Measurements from ENCODE around the gene UBE2F. TPM values are rescaled to one million over a fixed set of nuclear protein-coding genes. Genes with fewer than 3 reads are reported as not detected.
"Not testable (repeated sequence)": the region's sequence is repeated elsewhere in the genome, so short reads cannot be mapped to it uniquely, and the experiment has no call there.

Gene UBE2F
- polyA plus RNA-seq, 4 donors: 40.5 to 50.6 (median 45.8) TPM

DNA sequence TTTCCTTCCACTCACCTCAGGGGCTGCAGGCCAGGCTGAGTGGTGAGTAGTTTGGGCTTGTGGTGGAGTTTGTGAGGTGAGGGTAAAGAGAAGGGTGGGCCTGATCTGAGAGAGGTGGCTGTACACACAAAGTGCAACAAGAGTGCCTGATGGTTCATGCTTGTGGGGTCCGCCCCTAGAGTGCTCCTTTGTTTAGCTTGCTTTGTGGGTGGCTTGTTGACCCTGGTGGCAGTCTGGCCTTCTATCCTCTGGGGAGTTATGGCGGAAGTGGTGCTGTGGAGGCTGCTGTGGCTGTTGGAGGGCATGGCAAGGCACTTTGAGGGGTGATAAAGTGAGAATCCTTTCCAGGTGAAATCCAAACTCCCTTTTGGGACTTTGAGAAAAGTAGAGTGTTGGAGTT, 10.6 kb downstream of the UBE2F start:
- no peak for DNase-seq (ENCODE audit: low read depth in 4 of 4, low spot score in 3 of 4)

DNA sequence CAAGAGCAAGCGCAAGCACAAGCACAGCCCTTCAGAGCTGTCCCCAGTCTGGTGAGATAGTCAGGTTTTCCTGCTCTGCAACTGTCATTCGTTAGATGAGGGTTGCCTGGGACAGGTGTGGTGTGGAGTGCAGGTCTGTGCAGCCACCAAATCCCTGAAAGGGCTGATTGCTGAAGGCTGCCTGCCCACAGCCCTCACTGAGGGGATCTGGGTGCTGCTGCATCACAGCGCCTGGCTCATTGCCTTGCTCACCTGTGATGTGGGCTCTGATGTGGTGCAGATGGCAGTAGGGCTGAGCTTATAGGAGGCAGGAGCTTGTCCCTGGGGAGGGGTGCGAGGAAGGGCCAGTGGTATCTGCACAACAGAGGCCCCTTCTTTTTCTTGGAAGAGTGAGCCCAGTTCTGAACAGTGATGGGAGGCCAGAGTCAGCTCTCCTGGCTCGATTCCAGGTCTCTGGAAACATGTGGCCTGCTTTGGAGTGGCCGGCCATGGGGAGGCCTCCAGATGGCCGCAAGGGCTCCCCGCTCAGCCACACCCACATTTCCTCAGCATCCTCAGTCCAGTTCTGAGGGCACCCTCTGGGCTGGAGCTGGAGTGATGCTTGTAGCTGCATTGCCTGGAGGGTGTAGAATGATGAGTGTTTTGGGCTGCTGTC, 11.4 kb downstream of the UBE2F start:
- no peak for DNase-seq (ENCODE audit: low read depth in 4 of 4, low spot score in 3 of 4)

DNA sequence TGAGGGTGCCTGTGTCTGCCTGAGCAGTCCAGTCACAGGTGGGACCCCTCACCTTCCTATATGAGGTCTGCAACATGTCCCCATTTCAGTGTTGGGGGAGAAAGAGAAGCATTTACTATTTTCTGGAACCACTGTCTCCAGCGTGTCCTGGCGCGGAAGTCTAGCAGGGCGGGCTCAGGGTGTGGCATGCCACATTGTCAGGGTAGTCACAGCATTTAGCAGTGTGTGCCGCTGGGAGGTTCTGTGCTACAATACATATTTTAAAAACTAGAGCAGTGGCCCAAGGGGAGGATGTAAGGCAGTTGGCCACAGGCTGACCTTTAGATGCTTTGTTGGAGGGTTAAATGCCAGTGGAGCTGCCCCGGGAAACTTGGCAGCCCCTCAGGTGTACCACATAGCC, 12.5 kb downstream of the UBE2F start:
- no peak for DNase-seq (ENCODE audit: low read depth in 4 of 4, low spot score in 3 of 4)

DNA sequence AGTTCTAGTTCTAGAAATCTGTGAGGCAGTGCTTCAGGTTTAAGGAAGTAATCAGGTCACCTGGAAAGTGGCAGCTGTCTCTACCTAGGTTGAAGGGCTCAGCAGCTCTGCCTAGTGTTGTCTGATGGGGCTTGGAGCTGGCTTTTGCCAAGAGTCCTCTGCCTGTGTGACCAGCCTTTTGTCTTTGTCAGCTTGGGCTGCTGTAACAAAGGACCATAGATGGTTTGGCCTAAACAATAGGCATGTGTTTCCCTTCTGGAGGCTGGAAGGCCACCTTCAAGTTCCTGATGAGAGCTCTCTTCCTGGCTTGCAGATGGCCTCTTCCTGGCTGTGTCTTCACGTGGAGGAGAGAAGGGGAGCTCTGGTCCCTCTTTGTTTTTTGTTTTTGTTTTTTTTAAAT, 13.3 kb downstream of the UBE2F start:
- DNase-seq (ENCODE audit: low read depth in 4 of 4, low spot score in 3 of 4): no peak

DNA sequence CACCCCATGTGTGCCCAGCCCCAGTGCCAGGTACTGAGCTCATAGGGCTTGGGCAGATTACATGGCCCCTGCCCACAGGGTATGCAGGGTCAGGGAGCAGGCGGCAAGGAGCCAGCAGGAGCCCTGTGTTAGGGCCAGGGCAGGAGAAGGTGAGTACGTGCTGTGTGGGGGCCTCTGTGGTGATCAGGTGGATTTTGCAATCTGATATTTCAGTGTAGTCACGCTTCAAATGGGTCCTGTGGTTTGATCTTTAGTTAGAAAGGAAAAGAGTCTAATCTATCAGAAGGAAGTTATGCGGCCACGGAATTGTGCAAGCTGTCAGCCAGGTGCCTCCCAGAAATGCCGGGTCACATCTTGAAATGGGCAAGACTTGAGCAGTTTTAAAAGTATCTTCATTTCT, 13.9 kb downstream of the UBE2F start:
- no peak for DNase-seq (ENCODE audit: low read depth in 4 of 4, low spot score in 3 of 4)

DNA sequence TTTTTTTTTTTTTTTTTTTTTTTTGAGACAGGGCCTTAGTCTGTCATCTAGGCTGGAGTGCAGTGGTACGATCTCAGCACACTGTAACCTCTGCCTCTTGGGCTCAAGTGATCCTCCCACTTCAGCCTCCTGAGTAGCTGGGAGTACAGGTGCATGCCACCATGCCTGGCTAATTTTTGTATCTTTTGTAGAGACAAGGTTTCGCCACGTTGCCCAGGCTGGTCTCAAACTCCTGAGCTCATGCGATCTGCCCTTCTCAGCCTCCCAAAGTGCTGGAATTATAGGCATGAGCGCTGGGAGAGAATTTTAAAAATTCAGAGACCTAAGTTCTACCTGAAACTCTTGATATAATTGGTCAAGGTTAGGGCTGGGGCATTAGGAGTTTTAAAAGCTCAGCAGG, 14.8 kb downstream of the UBE2F start:
- not testable (repeated sequence) for DNase-seq (ENCODE audit: low read depth in 4 of 4, low spot score in 3 of 4)

DNA sequence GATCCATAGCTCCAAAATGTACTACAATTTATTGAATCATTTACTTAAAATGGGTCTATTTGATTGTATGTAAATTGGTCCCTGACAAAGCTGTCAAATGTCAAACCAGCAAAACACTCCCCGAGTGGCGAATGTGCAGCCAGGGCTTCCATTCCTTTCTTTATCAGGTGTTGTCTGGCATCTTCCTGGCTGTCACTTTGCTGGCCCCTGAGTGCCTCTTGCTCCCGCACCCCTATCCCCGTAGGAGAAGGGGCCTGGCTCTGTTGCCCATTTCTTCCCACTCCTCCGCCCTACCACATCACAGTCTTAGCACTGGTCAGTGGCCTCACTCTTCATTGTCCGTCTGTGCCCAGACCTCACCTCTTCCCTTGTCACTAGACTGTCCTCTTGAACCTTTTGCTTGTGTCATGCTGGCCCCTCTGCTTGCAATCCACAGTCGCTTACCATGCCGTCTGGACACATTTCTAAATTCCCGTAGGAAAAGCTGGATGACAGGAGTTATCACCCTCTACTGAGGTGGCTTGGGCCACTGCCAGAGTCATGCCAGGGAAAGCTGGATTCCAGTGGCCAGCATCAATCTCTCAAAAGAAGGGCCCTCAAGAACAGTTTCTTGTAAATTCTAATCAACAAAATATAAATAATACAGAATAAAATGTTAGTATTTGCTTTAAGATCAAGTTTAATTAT, 15.4 kb downstream of the UBE2F start:
- no peak for DNase-seq (ENCODE audit: low read depth in 4 of 4, low spot score in 3 of 4)

DNA sequence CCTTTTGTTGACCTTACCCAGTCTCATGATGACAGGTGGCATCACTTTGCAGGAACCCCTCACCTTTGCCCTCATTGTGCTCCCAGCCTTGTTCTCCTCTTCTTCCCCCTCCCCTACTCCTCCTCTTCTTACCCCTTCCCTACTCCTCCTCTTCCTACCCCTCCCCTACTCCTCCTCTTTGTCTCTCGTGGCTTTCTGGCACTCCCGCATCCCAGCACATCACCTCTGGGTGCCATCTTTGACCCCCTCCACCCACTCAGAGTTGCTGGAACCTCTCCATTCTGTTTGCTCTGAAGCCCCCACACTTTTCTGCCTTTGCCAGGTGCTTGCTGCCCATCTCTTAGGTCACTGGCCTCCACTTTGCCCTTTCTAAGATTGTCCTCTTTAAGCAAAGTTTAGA, 17.1 kb downstream of the UBE2F start:
- no peak for DNase-seq (ENCODE audit: low read depth in 4 of 4, low spot score in 3 of 4)

DNA sequence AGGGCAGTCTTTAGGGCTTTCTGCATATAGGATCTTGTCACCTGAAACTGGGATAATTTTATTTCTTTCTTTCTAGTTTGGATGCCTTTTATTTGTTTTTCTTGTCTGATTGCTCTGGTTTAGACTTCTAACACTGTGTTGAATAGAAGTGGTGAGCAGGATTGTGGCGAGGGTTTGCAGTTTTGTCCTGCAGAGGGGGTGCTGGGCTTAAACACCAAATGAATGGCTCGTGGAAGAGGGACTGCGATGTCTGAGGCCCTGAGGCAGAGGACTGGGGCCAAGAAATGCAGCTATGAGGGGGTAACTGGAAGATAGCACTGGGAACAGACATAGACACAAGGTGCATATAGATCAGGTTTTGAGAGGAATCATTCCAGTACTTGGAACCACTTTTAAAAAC, 20.5 kb downstream of the UBE2F start:
- DNase-seq (ENCODE audit: low read depth in 4 of 4, low spot score in 3 of 4): no peak

DNA sequence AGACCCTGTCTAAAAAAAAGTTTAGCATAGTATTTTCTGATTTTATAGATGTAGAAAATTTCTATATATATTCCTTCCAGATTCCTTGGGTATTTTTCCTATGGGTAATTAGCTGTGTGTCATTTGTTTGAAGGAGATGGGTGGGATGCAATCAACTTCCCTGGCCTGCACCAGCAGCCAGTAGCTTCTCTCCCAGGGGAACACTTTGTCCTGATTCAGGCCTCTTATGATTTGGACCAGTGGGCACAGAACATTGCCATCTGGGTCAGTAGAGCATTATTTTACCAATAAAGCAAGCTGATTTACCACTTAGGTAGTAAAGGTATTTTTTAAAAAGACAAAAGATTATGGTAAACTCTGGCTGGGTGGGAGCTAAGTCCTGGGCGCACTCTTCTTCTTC, 26.9 kb downstream of the UBE2F start:
- no peak for DNase-seq (ENCODE audit: low read depth in 4 of 4, low spot score in 3 of 4)

DNA sequence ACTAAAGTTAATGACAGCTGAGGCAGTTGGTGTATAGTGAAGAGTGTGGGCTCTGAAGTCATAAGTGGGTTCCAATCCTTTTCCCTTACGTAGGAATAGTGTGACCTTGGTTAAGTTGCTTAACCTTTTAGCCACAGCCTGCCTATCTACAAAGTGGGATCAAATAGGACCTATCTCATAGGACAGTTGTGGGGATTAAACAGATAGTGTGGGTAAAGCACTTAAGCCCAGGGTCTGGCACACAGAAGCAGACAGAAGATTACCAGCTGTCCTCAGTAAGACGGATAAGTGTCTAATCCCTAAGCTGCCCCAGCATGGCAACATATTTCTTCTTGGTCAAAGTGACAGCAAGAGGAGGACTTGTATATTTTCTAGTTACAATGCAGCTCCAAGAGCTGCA, 28.2 kb downstream of the UBE2F start:
- DNase-seq (ENCODE audit: low read depth in 4 of 4, low spot score in 3 of 4): no peak

DNA sequence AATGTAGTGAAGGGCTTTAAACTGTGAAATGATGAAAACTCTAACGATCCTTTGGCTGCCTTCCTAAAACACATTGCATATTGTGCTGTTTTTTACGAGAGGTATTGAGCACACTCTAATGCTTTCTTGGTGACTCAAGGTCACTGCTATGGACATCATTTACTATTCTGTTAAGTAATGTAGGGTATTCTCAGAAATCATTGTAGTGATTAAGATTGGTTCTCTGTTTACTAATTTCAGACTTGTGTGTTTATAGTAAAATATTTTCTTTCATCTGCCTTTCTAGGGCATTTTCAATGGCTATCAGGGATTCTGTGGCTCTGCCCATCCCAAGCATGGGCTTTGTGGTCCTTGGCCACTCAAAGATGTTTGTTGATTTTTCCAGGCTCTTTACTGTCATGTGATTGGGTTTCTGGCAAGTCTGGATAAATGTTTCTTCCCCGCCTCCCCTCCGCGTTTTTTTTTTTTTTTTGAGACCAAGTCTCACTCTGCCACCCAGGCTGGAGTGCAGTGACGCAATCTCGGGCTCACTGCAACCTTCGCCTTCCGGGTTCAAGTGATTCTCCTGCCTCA, 29.3 kb downstream of the UBE2F start:
- no peak for DNase-seq (ENCODE audit: low read depth in 4 of 4, low spot score in 3 of 4)

DNA sequence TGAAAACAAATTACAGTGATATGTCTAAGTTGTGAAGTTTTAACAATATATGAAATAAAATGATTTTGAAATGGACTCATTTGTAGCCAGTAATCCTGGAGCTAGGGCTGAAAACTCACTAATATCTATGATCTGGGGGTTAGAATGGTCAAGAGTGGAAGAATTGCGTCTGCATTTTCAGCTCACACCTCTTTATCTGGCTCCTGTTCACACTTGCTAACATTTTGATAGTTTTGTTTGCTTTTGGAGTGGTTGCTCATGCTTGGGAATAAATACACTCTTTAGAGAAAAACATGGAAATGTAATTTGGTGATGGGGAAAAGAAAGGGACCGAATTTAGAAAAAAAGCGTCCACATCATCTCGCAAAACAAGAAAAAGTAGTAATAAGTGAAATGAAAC, 30.7 kb downstream of the UBE2F start:
- no peak for DNase-seq (ENCODE audit: low read depth in 4 of 4, low spot score in 3 of 4)

DNA sequence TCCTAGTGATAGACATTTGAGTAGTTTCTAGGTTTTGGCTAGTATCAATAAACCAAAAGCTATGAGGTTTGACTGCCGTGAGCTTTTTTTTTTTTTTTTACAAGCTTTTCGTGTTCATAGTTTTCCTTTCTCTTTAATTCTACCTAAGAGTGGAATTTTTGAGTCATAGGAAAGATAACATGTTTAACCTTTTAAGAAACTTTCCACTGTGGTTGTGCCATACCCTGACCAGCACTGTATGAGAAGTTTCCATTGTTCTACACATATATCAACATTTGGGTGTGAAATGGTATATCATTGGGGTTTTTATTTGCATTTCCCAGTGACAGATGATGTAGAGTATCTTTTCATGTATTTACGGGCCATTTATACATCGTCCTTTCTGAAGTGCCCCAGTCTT, 31.7 kb downstream of the UBE2F start:
- no peak for DNase-seq (ENCODE audit: low read depth in 4 of 4, low spot score in 3 of 4)

DNA sequence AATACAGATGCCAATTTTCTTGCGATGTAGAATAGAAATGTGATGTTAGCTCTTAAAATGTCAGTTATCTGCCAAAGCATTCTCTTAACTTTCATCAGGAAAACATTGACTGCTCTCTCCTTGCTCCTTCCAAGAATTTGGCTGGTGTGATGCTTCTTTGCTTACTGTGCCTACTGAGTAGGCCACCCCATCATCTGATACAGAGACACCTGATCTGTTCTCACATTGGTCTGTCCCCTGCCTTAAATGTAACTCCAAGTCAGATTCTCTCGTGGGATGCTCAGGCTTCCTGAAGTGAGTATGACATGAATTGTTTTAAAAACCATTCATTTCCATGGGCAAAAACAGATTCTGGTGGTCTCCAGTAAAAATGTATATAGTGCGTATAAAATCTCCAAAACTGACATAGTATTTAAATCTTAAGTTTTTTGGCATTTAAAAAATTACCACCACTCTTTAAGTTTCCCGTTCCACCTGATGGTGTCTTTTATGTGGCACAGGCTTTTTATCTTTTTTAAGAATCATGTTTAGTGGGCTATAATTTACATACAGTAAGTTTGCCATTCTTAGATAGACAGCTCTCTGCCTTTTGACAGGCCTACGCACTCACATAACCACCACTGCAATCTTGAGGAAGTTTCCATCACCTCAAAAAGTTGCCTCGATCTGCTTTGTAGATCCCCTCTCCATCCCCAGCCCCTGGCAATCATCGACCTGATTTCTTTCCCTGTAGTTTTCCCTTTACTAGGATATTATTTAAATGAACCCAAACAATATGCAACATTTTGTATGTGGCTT, 36.6 kb downstream of the UBE2F start:
- DNase-seq (ENCODE audit: low read depth in 4 of 4, low spot score in 3 of 4): no peak

DNA sequence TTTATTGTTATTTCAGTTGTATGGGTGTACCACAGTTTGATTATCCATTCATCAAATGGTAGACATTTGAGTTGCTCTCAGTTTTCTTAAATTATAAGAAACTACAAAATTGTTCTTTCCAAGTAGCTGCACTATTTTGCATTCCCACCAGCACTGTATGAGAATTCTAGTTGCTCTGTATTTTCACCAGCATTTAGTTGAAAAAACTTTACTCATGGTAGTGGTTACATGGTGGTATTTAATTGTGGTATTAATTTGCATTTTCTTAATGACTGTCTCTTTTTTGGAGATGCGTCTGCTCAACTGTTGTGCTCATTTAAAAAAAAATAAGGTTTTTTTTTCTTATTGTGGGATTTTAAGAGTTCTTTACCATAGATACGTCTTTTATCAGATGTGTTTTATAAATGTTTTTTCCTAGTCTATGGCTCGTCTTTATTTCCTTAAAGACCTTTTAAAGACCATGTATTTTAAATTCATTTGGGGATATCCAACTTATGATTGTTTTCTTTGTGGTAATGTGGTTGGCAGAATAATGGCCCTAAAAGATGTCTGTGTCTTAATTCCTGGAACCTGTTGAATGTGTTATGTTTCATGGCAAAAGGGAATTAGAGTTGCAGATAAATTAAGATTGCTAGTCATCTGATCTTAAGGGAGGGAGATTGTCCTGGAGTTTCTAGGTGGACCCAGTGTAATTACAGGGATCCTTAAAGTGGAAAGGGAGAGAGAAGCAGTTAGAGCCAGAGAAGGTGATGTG, 37.4 kb downstream of the UBE2F start:
- no peak for DNase-seq (ENCODE audit: low read depth in 4 of 4, low spot score in 3 of 4)

DNA sequence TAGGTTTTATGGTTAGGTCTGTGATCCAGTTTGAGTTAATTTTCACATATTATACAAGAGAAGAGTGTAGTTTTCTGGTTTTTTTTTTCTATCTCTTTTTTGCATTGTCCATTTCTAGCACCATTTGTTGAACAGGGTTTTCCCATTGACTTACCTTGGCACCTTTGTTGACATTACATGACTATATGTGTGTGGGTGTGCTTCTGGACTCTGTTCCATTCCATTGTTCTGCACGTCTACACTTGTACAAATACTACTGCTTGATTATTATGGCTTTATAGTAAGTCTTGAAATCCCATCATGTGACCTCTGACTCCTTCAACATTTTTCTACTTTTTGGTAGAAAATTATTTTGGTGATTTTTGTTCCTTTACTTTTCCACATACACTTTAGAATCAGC, 38.7 kb downstream of the UBE2F start:
- no peak for DNase-seq (ENCODE audit: low read depth in 4 of 4, low spot score in 3 of 4)

DNA sequence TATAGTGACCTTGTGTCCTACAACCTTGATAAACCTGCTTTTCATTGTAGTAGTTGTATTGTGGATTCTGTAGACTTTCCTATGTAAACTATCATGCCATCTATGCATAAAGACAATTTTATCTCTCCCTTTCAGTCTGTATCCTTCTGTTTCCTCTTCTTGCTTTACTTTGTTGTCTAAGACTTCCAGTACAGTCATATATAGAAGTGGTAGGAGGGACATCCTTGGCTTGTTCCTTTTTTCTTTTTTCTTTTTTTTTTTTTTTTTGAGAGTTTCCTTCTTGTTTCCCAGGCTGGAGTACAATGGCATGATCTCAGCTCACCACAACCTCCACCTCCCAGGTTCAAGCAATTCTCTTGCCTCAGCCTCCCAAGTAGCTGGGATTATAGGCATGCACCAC, 39.7 kb downstream of the UBE2F start:
- DNase-seq (ENCODE audit: low read depth in 4 of 4, low spot score in 3 of 4): no peak

DNA sequence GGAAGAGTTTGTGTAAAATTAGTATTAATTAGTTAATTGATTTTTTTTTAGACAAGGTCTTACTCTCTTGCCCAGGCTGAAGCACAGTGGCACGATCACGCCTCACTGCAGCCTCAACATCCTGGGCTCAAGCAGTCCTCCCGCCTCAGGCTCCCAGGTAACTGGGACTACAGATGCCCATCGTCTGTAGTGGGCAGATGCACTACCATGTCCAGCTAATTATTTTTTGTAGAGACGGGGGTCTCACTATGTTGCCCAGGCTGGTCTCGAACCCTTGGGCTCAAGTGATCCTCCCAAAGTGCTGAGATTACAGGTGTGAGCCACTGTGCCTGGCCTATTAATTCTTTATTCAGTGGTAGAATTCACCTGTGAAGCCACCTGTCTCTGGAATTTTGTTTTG, 41.1 kb downstream of the UBE2F start:
- DNase-seq (ENCODE audit: low read depth in 4 of 4, low spot score in 3 of 4): no peak

DNA sequence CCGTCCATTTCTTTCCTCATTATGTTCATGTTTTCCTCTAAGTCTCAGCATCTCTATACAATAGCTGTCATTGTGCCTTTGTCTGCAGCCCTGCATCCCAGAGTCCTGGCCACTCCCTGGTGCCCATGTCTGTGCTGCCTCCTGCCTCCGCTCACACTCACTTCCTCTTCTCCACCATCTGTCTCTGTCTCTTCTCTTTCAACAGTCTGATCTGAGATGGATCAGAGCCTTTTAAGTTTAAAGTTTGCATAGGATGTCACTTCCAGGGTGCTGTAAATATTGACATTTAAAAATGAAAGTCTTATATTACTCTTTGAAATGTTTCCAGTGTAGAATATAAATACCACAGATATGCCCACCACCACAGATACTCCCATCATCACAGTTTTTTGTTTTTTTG, 42.7 kb downstream of the UBE2F start:
- no peak for DNase-seq (ENCODE audit: low read depth in 4 of 4, low spot score in 3 of 4)

DNA sequence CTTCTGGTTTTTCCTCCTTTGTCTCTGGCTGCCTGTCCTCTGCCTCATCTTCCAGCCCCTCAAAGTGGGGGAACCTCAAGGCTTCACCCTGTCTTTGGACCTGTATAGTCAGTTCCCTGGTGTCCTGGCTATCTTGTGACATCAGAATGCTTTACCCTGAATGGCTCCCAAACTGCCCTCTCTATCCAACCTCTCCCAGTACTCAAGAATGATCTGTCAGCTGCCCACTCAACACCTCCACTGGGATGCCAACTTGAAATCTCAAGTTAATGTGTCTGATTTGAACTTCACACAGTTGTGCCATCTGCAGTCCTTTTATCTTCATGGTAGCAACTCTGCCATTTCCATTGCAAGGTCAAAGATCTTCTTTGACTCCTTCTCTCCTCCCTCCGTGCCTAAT, 43.8 kb downstream of the UBE2F start:
- DNase-seq (ENCODE audit: low read depth in 4 of 4, low spot score in 3 of 4): no peak
